Testis (tissue), 3 donors: ENCODE data around the gene TTC28. TPM values are rescaled to one million over a fixed set of nuclear protein-coding genes. Genes with fewer than 3 reads are reported as not detected.

Source experiments
- DNase-seq: peaks from one replicate; pipeline ENCODE4 v3.0.0-alpha.2; 2019
- H3K27ac ChIP-seq, 2 donors: fragments of 200-600 bp; sonication (generic); one replicate each; pipeline ENCODE4 v1.5.1; 2019
- H3K27me3 ChIP-seq: fragments of 200-600 bp; sonication (generic); one replicate; pipeline ENCODE4 v1.5.1; 2019
- H3K36me3 ChIP-seq: fragments of 200-600 bp; sonication (generic); one replicate; pipeline ENCODE4 v1.5.1; 2017; ENCODE audit warnings: low read depth; ENCODE audit errors: missing control alignments
- H3K4me1 ChIP-seq: fragments of 200-600 bp; sonication (generic); one replicate; pipeline ENCODE4 v1.5.1; 2019
- H3K4me3 ChIP-seq, 2 donors: fragments of 200-600 bp; sonication (generic); one replicate each; pipeline ENCODE4 v1.5.1; 2017 to 2019
- H3K9me3 ChIP-seq: fragments of 200-600 bp; sonication (generic); one replicate; pipeline ENCODE4 v1.5.1; 2017
- POLR2A ChIP-seq: fragments of 450-650 bp; IDR thresholded peaks from one replicate; pipeline ENCODE4 v1.6.1; 2017; ENCODE audit warnings: antibody characterized with exemption, mild to moderate bottlenecking, moderate library complexity
- WGBS, 2 donors: methylation state at CpG; one replicate each; pipeline ENCODE4 v1.1.5; 2018; 5-methylcytosine and 5-hydroxymethylcytosine counted together
- intact Hi-C: fragments of 100-400 bp; cut with DNase I; formaldehyde crosslinking; loops from one replicate; pipeline ENCODE4 v1.15.1; 2023; ENCODE audit warnings: low total_unique reads
- polyA plus RNA-seq: library from polyadenylated mRNA; stranded (reverse); fragments of 350-450 nt; fragmentation: Illumina TruSeq; extraction: RNeasy Lipid Tissue Mini Kit (QIAGEN cat#74804); gene quantifications from one replicate; pipeline ENCODE4 v1.2.3, GENCODE V29; 2014; ENCODE audit warnings: low read depth, low replicate concordance; ENCODE audit not compliant: insufficient read depth
- total RNA-seq, 2 donors: library from RNA; depleted of rRNA; stranded (reverse); fragments of >200 nt; gene quantifications; one replicate each; pipeline ENCODE4 v1.2.3, GENCODE V29; 2016
- TF ChIP-seq, protein P1 (sequence below), 3 experiments: fragments of 450-650 bp in 2 of 3; fragments of 200-600 bp in 1 of 3; sonication (generic) in 1 of 3; IDR thresholded peaks; one replicate each; pipeline ENCODE4 v1.5.1; 2016 to 2019; ENCODE audit warnings: antibody characterized with exemption in 3 of 3, mild to moderate bottlenecking in 2 of 3, moderate library complexity in 1 of 3

The TTC28 gene
- total and polyA plus RNA-seq, 3 donors from 2014 or later: 29.4 to 121 (median 75.5) TPM

DNA sequence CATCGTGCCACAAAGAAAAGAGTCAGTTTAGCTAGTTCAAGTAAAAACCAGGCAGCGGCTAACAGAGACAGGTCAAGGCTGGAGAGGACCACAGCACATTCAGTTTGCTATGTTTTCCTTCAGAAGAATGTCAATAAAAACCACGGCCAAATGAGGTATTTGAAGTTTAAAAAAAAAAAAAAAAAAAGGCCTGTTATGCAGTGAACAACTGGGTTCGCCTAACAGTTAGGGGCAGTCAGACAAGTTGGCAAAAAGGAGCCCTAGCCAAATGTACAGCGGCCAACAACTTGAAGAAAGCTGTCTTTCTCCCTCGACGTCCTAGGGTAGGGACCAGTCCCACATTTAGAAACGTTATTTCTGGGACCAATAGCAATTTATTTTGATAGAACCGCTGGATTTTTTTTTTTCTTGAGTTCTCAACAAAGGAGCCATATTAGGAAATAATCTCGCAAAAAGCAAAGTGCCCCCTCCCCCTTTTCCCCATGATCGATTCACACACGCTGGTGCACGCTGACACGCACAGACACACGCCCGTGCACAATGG is 237.8 kb downstream of the TTC28 start:
- Histone ChIP-seq H3K36me3 (no peaks in the 10 kb centered on the region), H3K4me3 (peak overlapping the region; percentile 46 to 62), H3K4me1 (peaks cover 18% of the 10 kb centered on the region), H3K9me3 (no peaks in the 10 kb centered on the region), H3K27ac (peak overlapping the region; percentile 73 to 79), H3K27me3 (no peaks in the 10 kb centered on the region)
- WGBS, 2 donors: 10 to 17% methylated on average over 16 of the region's 16 CpGs
- peak; percentile 26 for DNase-seq
- intact Hi-C loops: no loop called here
- no peak for TF ChIP-seq POLR2A
- TF ChIP-seq, protein P1, sequence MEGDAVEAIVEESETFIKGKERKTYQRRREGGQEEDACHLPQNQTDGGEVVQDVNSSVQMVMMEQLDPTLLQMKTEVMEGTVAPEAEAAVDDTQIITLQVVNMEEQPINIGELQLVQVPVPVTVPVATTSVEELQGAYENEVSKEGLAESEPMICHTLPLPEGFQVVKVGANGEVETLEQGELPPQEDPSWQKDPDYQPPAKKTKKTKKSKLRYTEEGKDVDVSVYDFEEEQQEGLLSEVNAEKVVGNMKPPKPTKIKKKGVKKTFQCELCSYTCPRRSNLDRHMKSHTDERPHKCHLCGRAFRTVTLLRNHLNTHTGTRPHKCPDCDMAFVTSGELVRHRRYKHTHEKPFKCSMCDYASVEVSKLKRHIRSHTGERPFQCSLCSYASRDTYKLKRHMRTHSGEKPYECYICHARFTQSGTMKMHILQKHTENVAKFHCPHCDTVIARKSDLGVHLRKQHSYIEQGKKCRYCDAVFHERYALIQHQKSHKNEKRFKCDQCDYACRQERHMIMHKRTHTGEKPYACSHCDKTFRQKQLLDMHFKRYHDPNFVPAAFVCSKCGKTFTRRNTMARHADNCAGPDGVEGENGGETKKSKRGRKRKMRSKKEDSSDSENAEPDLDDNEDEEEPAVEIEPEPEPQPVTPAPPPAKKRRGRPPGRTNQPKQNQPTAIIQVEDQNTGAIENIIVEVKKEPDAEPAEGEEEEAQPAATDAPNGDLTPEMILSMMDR (IDR thresholded peaks at IDR 0.05): no peak

GRCh38 chr22:28440592-28441390 is 238.8 kb downstream of the TTC28 start:
- intact Hi-C loops: no loop called here

GRCh38 chr22:28438183-28438768 is 241.4 kb downstream of the TTC28 start:
- H3K4me1 ChIP-seq: peaks cover 18% of the 10 kb centered on the region
- no peaks in the 10 kb centered on the region for H3K9me3 ChIP-seq
- intact Hi-C loops: no loop called here
- no peak overlapping the region for H3K4me3 ChIP-seq
- 54 to 66% methylated on average over 1 of the region's 1 CpG for WGBS, 2 donors
- DNase-seq: no peak
- TF ChIP-seq POLR2A: no peak
- TF ChIP-seq, protein P1 (IDR thresholded peaks at IDR 0.05): no peak
- H3K27me3 ChIP-seq: no peaks in the 10 kb centered on the region
- H3K36me3 ChIP-seq: no peaks in the 10 kb centered on the region
- no peak overlapping the region for H3K27ac ChIP-seq

More at GRCh38 chr22:28440592-28441390, 238.8 kb downstream of the TTC28 start:
- no peaks in the 10 kb centered on the region for H3K9me3 ChIP-seq
- H3K36me3 ChIP-seq: no peaks in the 10 kb centered on the region
- no peak for TF ChIP-seq POLR2A
- TF ChIP-seq, protein P1 (IDR thresholded peaks at IDR 0.05): no peak
- no peak for DNase-seq
- WGBS, 2 donors: 25 to 43% methylated on average over 4 of the region's 4 CpGs
- H3K27me3 ChIP-seq: no peaks in the 10 kb centered on the region
- H3K27ac ChIP-seq: peak overlapping the region; percentile 42 to 79
- H3K4me3 ChIP-seq: no peak overlapping the region
- H3K4me1 ChIP-seq: peaks cover 18% of the 10 kb centered on the region

DNA sequence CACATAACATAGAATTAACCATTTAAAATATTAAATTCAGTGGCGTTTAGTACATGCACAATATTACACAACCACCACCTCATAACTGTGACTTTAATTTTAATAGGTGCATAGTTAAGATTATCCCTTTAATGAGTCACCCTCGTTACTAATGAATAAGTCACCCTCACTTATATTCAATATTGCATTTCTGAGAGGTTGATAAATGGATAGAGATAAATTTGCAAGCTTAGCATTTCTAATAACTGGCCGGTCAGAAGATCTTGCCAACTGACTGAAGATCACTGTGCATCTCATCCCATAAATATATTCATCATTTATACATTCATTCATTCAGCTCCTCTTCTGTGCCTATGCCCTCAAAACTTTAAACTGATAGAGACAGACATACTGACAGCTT is 243.7 kb downstream of the TTC28 start:
- WGBS, 2 donors: 88 to 92% methylated on average over 3 of the region's 3 CpGs
- no peak overlapping the region for H3K4me3 ChIP-seq
- TF ChIP-seq POLR2A: no peak
- TF ChIP-seq, protein P1 (IDR thresholded peaks at IDR 0.05): no peak
- H3K36me3 ChIP-seq: no peaks in the 10 kb centered on the region
- H3K9me3 ChIP-seq: no peaks in the 10 kb centered on the region
- intact Hi-C loops: no loop called here
- DNase-seq: no peak
- no peaks in the 10 kb centered on the region for H3K27me3 ChIP-seq
- peaks cover 12% of the 10 kb centered on the region for H3K4me1 ChIP-seq
- no peak overlapping the region for H3K27ac ChIP-seq
